Prostate gland (tissue), 2 donors: ENCODE measurements around the gene CEP41. TPM values are rescaled to one million over a fixed set of nuclear protein-coding genes. Genes with fewer than 3 reads are reported as not detected.

ENCODE experiments used
- DNase-seq: peaks from one replicate; pipeline ENCODE4 v3.0.0-alpha.2; 2019; ENCODE audit warnings: low spot score
- H3K27ac ChIP-seq, 2 donors: fragments of 200-600 bp; sonication (generic); 2 replicates each; pipeline ENCODE4 v1.5.1; 2017 to 2019
- H3K27me3 ChIP-seq: fragments of 200-600 bp; sonication (generic); replicated peaks from 2 replicates; pipeline ENCODE4 v1.5.1; 2019; ENCODE audit not compliant: insufficient read depth
- H3K36me3 ChIP-seq, 2 donors: fragments of 200-600 bp; sonication (generic); 1 replicate in 1 of 2; 2 replicates in 1 of 2; pipeline versions ENCODE4 v1.5.1 to v1.8.1; 2017 to 2019
- H3K4me1 ChIP-seq: fragments of 200-600 bp; sonication (generic); replicated peaks from 2 replicates; pipeline ENCODE4 v1.5.1; 2019
- H3K4me3 ChIP-seq, 2 donors: fragments of 200-600 bp; sonication (generic); 2 replicates each; pipeline ENCODE4 v1.5.1; 2017 to 2019
- H3K9me3 ChIP-seq: fragments of 200-600 bp; sonication (generic); 2 replicates; pipeline ENCODE4 v1.5.1; 2017
- CTCF ChIP-seq, 4 experiments: fragments of 200-600 bp in 2 of 4; fragments of 450-650 bp in 2 of 4; sonication (generic) in 2 of 4; IDR thresholded peaks; 1 replicate in 3 of 4; 2 replicates in 1 of 4; pipeline ENCODE4 v1.5.1; 2016 to 2019; ENCODE audit warnings: antibody characterized with exemption in 4 of 4, mild to moderate bottlenecking in 2 of 4, moderate library complexity in 2 of 4
- POLR2A ChIP-seq: fragments of 450-650 bp; IDR thresholded peaks from one replicate; pipeline ENCODE4 v1.6.1; 2016; ENCODE audit warnings: antibody characterized with exemption, mild to moderate bottlenecking
- POLR2AphosphoS5 ChIP-seq: sonication (generic); formaldehyde crosslinking; IDR thresholded peaks from one replicate; pipeline ENCODE4 v1.6.1; 2017; ENCODE audit warnings: antibody characterized with exemption
- WGBS: methylation state at CpG from one replicate; pipeline ENCODE4 v1.1.5; 2018; 5-methylcytosine and 5-hydroxymethylcytosine counted together
- intact Hi-C: fragments of 100-400 bp; cut with DNase I; formaldehyde crosslinking; loops from one replicate; pipeline ENCODE4 v1.14.2; 2022
- total RNA-seq, 2 donors: library from RNA; depleted of rRNA; stranded (reverse); fragments of >200 nt; gene quantifications; one replicate each; pipeline ENCODE4 v1.1.0, GENCODE V29; 2016

The CEP41 gene
- total RNA-seq, 2 donors from 2014 or later, result 6.6 to 16.2 TPM

- H3K27me3 ChIP-seq, result no peaks in the 10 kb centered on the region
- WGBS, result 53% methylated on average over 3 of the region's 3 CpGs
- intact Hi-C loops, result no loop called here
Observed at GRCh38 chr7:130397758-130398073, 43.1 kb downstream of the CEP41 start.

GRCh38 chr7:130397051-130397757 lies 43.6 kb downstream of the CEP41 start:
- Histone ChIP-seq H3K27ac (no peak overlapping the region), H3K4me1 (no peaks in the 10 kb centered on the region), H3K9me3 (no peaks in the 10 kb centered on the region), H3K36me3 (no peaks in the 10 kb centered on the region), H3K27me3 (no peaks in the 10 kb centered on the region), H3K4me3 (no peak overlapping the region)
- DNase-seq, result no peak
- TF ChIP-seq CTCF (IDR thresholded peaks at IDR 0.05), result no peak
- TF ChIP-seq POLR2AphosphoS5, result peak; percentile 54
- TF ChIP-seq POLR2A, result no peak
- intact Hi-C loops, result no loop called here
- WGBS, result 32% methylated on average over 7 of the region's 7 CpGs

More at GRCh38 chr7:130397758-130398073, 43.1 kb downstream of the CEP41 start:
- Histone ChIP-seq H3K36me3 (no peaks in the 10 kb centered on the region), H3K4me3 (no peak overlapping the region), H3K4me1 (no peaks in the 10 kb centered on the region), H3K9me3 (no peaks in the 10 kb centered on the region), H3K27ac (no peak overlapping the region)
- TF ChIP-seq CTCF (IDR thresholded peaks at IDR 0.05) (no peak), POLR2AphosphoS5 (no peak), POLR2A (no peak)
- no peak for DNase-seq

DNA sequence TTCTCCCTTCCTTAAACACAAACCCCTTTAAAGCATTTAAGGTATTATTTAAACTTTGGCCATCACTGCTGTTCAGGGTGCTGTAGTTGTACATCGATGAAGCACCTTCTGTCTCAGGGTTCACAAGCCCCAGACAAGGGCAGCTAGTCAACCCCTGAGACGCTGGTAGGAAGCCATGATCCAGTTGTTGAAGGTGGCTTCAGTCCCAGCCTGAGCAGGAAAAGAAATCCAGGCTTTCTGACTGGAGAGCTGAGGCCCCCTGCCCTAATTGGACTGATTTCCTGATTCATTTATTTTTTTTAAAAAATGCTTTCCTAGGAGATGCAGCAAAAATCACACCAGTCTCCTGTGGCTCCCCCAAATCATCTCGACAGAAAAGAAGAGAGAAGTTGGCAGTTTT lies 44.7 kb downstream of the CEP41 start:
- H3K4me3 ChIP-seq, result no peak overlapping the region

GRCh38 chr7:130395421-130395820 lies 45.4 kb downstream of the CEP41 start:
- no peak for DNase-seq
- 52% methylated on average over 5 of the region's 5 CpGs for WGBS
- H3K4me3 ChIP-seq, result no peak overlapping the region
- no peaks in the 10 kb centered on the region for H3K4me1 ChIP-seq
- no peaks in the 10 kb centered on the region for H3K36me3 ChIP-seq
- intact Hi-C loops, result no loop called here
- no peaks in the 10 kb centered on the region for H3K27me3 ChIP-seq
- no peaks in the 10 kb centered on the region for H3K9me3 ChIP-seq
- no peak for TF ChIP-seq CTCF (IDR thresholded peaks at IDR 0.05)
- no peak for TF ChIP-seq POLR2A
- TF ChIP-seq POLR2AphosphoS5, result no peak
- H3K27ac ChIP-seq, result no peak overlapping the region

More for the DNA sequence above, 44.7 kb downstream of the CEP41 start:
- no peaks in the 10 kb centered on the region for H3K4me1 ChIP-seq
- no peaks in the 10 kb centered on the region for H3K9me3 ChIP-seq
- TF ChIP-seq POLR2AphosphoS5 (no peak), CTCF (IDR thresholded peaks at IDR 0.05) (no peak), POLR2A (no peak)
- peak overlapping the region; percentile 25 to 50 for H3K27ac ChIP-seq
- intact Hi-C loops, result no loop called here
- no peaks in the 10 kb centered on the region for H3K27me3 ChIP-seq
- no peaks in the 10 kb centered on the region for H3K36me3 ChIP-seq
- 41% methylated on average over 3 of the region's 3 CpGs for WGBS
- DNase-seq, result no peak

DNA sequence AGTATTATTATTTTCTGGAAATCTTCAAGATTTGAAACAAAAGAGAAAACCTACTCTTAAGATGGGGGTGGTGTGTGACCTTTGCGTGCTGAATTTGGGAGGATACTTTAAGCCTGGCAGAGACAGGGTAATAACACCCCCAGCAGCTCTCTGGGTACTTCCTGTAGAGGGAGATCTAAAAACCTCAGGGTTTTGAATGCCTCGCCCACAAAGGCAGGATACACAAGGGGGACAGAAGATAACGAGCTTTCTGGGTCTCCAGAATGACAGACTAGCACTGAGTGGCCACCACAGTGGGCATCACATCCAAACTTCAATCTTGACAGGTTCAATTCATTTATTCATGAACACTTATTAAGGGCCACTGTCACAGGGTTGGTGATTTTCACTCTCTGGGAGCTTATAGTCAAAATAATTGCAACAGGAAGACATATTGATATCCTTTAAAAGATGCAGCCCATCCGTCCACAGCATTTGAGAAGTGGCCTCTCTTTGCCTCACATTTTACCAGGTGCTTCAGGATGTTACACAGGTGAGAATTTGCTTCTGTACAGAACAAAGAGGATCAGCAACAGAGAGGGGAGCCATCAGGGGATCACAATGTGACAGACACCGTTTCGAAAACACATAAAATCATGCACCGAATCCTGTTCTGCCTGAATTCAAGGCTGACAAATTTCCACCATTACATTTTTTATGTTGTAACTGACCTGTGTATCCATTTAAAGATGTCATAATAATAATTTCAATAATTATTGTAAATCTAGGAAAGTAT lies 46.2 kb downstream of the CEP41 start:
- Histone ChIP-seq H3K36me3 (no peaks in the 10 kb centered on the region), H3K9me3 (no peaks in the 10 kb centered on the region), H3K27me3 (no peaks in the 10 kb centered on the region), H3K4me1 (no peaks in the 10 kb centered on the region), H3K27ac (no peak overlapping the region), H3K4me3 (no peak overlapping the region)
- DNase-seq, result no peak
- 81% methylated on average over 7 of the region's 7 CpGs for whole genome bisulfite sequencing
- intact Hi-C loops, result no loop called here
- TF ChIP-seq POLR2AphosphoS5 (no peak), CTCF (IDR thresholded peaks at IDR 0.05) (no peak), POLR2A (no peak)
